NCI-H2227 (cell line): ENCODE measurements around the gene SLC22A16.
"Not testable (repeated sequence)": the region's sequence is repeated elsewhere in the genome, so short reads cannot be mapped to it uniquely, and the experiment has no call there.

Experiments used
- DNase-seq: peaks from one replicate; lab custom pipeline; 2025; ENCODE audit not compliant: unreplicated experiment; lab: John Stamatoyannopoulos, UW

The SLC22A16 gene

DNA sequence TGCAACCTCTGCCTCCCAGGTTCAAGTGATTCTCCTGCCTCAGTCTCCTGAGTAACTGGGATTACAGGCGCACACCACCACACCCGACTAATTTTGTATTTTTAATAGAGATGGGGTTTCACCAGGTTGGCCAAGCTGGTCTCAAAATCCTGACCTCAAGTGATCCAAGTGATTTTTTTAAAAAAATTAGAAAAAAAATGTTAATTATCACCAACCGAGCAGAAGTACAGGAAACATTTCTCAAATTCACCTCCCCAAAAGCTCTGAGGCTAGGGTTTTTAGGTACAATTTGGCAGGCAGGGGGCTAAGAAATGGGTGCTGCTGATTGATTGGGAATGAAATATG, 14.9 kb upstream of the SLC22A16 start:
- no peak for DNase-seq

DNA sequence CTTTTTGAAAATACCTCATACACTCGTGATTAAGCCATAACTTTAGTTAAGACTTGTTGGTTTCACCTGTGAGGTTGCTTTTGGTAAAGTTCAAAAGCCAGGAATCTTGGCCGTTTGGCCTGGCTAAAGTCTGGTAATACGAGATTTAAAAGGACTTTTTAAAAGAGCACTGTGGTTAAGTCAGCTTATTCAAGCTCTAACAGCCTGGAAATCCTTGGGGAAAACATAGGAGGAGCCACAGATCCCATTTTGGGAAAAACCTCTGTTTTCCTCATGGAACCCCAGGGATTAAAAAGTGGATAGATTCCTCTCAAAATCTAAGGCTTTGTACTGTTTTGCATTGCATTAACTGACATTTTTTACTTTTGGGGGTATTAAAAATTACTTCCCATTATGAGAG, 13.7 kb upstream of the SLC22A16 start:
- DNase-seq = no peak

DNA sequence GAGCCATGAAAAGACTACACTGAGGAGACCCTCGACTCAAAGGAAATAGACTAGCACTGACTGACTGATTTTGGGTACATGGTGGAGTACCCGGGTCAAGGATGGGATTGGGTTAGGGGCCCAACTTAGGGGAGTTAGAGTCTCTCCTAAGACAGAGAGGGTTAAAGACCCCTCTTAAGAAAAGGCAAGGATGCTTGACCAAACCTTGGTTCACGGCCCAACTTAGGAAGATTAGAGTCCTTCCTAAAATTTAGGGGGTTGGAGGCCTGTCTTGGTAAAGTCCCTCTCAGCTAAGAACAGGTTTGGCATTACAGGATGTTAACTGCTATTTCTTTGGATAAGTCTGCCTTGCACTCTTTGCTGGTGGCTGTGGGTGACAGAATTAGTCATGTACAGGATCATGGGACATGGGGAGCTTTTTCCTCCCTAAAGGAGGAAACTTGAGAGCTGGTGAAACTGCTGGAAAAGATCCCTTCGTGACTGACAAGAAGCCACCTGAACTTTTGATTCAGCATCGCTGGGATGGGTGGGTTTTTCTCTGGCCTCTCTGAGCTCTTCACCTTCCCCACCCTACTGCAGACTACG, 12.3 kb upstream of the SLC22A16 start:
- no peak for DNase-seq

DNA sequence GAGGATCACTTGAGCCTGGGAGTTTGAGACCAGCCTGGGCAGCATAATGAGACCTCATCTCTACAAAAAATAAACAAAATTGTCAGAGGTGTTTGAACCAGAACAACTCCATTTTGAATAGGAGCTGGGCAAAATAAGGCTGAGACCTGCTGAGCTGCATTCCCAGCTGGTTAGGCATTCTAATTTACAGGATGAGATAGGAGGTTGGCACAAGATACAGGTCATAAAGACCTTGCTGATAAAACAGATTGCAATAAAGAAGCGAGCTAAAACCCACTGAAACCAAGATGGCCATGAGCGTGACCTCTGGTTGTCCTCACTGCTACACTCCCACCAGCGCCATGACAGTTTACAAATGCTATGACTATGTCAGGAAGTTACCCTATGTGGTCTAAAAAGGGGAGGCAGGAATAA, 11.6 kb upstream of the SLC22A16 start:
- DNase-seq = not testable (repeated sequence)

DNA sequence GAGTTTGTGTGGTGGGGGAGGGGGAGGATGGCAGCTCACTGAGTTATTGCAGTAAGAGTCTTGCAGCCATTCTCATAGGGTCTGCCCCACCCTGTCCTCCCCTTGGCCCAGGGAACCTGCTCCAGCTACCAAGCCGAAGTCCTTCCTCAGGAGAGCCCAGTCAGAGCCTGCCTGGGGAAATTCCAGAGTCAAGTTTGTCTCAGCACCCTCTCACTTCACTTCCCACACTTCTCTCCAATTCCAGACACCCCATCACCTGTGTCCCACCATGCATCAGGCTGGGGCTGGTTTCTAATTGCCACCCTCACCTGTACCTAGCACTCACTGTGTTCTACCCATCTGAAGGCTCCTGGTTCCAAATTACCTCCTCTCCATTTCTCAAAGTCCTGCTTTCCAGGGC, 10.3 kb upstream of the SLC22A16 start:
- no peak for DNase-seq

DNA sequence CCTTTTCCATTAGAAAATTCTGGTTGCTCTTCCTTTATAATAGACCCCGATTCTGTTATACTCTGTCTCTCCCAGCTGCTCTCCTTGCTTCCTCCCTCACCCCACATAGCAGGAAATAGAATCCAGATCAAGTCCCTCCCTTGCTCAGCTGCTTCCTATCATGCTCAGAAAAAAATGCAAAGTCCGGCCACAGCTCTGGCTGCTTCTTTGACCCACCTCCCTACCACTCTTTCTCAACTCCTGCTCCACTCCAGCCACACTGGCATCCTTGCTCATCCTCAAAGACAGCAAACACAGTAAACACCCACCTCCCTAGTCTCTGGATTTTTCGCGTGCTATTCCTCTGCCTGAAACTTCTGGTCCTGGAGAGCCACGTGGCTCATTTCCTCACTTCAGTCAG, 9.1 kb upstream of the SLC22A16 start:
- DNase-seq = no peak

DNA sequence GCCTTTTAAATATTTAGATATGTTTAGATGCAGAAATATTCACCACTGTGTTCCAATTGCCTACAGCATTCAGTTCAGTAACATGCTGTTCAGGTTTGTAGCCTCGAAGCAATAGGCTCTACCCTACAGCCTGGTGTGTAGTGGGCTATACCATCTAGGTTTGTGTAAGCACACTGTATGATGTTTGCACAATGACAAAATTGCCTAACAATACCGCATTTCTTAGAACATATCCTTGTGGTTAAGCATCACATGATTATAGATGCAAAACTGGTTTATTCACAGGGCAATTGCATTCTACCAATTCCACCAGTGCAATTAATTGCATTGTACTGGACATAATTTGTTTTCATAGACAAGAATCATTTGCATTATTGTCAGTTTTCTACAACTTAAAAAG, 7.9 kb upstream of the SLC22A16 start:
- DNase-seq = no peak

DNA sequence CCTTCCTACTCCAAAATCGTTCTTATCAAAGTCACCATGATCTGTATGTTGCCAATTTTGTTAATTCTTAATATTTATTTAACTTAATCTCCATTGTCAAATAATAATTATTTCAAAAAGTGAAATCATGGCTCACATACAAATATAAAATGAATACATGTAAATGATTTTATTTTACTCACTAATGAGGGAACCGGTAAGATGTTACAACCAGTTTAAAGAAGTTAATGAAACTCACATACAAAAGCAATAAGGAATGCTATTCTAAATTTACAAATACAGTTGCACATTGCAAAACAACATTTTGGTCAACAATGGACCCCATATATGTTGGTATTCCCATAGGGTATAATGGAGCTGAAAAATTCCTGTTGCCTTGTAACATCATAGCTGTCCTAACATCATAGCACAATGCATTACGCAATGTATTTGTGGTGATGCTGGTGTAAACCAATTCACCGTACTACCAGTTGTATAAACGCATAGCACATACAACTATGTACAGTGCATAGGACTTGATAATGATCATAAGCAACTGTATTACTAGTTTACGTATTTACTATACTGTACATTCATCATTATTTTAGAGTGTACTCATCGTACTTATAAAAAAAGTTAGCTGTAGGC, 6.5 kb upstream of the SLC22A16 start:
- no peak for DNase-seq

DNA sequence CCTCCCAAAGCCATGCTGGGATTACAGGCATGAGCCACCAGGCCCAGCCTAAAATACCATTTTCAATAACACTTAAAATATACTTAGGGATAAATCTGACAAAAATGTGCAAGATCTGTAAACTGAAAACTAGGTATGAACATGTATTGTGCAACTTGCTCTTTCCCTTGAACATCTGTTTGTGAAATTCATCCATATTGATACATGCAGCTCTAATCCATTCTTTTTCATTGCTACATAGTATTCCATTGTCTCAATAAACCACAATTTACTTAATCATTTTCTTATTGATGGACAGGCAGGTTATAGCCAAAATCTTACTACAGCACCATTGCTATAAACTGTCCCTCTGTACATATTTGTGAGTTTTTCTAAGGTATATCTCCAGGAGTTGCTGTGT, 4.7 kb upstream of the SLC22A16 start:
- DNase-seq = no peak

DNA sequence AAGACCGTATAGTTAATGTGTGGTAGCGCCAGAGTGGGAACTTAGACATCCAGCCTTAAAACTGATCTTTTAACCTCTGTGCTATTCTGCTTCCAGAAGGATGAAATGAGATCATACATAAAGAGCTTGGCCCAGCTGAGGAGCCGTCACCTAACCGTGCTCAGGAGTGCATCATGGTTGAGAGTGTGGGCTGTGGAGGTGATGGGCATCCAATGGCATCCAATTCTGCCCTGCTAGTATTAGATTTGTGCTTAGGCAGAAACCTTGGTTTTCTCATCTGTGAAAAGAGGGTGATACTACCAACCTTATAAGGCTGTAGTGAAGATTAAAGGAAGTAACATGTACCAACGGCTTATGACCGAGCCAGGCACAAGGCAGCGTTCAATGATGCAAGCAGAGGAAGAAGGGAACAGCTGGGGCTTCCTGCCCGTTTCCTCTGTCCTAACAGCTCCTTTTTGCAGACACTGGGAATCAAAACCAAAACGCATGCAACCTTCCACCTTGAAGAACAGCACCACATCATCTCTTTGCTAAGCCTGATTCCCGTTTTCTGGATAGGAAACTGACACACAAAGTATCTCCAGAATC, 1.3 kb downstream of the SLC22A16 start:
- DNase-seq = no peak

DNA sequence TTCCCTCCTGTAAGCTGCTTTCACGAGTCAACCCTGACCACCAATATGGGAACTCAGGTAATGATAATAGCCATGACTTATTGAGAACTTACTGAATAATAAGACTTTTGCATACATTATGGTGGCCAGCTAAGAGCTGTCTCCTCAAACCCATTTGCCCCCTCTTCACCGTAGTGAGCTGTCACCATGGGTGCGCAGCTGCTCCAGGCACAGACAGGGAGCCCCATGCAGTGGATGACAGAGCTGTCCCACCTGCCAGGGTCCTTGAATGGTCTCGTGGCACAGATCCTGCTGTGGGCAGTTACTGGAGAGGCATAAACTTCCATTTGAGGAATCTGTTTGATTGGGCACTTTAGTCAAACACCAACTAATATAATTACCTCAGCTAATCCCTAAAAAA, 1.9 kb downstream of the SLC22A16 start:
- DNase-seq = no peak

DNA sequence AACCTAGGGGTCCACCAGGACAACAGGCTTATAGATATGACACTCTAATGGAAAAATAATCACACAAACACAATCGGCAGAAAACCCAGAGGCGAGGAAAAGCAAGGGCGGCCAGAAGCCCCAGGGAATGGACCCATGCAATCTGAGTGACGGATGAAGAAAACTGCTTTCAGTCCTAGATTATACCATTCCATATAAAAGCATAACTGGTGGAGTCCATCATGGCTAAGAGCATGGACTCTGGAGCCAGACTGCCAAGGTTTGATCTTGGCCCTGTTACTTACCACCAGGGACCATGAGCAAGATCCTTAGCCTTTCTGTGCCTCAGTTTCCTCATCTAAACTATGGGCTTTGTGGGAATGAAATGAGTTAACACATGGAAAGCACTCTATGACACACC, 3.7 kb downstream of the SLC22A16 start:
- DNase-seq = no peak

DNA sequence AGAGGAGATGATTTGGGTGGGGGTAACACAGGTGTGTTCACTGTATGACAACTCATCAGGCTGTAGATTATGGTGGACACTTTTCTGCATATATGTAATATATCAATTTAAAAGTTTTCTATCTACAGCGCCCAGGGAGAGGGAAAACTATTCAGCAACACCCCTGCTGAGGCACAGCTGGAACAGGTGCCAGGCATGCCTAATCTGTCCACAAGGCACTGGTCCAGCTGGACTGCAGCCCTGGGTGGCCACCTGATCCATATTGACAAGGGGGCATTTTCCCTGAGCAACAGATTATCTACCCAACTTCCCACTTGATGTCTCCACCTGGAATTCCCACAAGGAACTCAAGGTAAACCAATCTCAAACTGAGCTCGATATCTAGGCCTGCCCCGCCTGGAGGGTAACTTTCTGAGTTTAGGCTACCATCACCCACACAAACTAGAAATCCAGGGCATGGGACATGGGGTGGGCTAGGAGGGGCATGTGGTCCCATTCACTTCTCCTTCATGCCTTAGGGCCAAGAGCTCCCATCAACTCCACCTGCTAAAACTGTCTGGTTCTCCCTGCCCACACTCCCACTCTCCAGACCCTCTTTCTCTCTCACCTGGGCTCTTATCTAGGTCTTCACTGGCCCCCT, 4.6 kb downstream of the SLC22A16 start:
- no peak for DNase-seq

DNA sequence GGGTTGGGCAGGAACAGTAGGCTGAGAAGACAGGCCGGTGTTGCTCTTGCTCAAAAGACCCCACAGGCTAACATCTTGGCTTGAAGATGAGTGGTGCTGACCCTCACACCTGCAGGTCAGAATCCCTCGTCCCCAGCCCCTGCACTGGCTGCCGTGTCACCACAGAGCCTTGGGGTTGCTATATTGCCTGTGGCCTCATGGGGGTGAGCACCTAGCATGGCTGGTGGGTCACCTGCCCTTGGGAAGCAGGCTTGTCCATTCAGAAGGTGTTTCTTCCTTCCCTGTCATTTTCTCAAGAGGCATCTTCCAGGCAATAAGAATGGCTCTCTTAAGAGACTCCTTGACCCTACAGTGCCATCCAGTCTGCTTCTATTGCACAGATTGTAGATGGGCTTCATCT, 7.7 kb downstream of the SLC22A16 start:
- no peak for DNase-seq

DNA sequence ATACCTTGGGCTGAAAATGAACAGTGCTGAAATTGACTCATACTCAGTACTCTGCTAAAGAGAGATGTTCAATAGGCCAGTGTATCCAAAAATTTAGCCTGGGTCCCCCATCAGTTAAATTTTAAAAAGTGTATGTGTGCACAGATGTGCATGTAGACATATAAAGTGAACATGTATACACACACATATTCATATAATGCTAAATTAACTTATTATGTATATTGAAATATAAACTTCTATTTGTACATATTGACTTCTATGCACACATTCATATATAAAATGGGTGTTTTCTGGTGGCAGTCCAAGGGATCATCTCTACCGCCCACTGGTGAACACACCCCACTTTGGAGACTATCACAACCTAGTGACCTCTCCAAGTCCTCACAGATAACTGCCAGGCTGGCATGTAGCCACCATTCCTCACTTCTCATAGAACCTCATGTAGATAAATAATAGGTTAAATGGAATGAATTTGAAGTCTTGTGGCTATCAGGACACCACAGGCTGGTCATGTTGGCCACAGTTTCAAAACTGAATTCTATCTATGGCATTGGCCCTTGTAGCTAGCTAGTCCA, 8.8 kb downstream of the SLC22A16 start:
- no peak for DNase-seq

DNA sequence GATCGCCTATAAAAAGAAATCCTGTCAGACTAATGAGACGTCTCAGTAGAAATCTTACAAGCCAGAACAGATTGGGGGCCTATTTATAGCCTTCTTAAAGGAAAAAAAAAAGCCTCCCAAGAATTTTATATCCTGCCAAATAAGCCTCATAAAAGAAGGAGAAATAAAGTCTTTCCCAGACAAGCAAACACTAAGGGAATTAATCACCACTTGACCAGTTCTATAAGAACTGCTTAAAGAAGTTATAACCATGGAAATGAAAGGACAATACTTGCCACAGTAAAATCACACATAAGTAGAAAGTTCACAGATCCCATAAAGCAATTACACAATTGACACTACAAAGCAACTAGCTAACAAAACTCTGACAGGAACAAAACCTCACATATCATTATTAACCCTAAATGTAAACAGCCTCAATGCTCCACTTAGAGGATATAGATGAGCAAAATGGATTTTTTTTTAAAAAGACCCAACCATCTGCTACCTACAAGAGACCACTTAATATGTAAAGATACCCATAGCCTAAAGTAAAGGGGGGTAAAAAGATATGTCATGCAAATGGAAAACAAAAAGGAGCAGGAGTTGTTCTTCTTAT, 13.4 kb downstream of the SLC22A16 start:
- DNase-seq = no peak

DNA sequence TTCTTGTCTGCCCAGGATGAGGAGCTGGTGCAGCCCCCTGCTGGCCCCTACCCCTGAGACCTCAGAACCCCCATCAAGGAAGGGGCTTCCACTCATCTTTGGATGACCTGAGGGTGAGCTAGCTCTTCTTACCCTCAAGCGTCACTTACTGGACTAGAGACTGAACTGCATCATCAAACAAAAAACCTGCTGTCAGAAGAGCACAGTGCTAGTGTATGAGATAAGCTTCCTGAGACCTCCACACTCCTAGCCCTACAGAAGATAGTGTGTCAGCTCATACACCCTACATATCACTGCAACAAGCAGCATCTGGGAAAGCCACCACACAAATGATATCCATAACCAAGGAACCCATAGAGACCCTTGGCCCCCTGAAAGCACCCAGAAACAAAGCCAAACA, 15.0 kb downstream of the SLC22A16 start:
- DNase-seq = no peak

DNA sequence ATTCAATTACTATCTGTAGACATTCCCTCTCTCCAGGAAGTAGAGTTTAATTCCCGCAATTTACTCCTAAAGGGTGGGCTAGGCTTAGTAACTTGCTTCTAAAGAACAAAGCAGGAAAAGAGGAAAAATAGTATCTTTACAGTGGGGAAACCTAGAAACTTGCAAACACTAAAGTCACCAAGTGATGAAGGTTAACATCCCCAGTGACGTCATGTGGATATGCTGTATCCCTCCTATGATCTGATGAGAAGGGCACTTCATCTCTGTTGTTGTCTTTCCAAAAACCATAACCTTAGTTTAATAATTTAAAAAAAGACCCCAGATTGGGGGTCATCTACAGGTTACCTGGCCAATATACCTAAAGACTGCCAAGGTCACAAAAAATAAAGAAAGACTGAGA, 17.3 kb downstream of the SLC22A16 start:
- DNase-seq = no peak

DNA sequence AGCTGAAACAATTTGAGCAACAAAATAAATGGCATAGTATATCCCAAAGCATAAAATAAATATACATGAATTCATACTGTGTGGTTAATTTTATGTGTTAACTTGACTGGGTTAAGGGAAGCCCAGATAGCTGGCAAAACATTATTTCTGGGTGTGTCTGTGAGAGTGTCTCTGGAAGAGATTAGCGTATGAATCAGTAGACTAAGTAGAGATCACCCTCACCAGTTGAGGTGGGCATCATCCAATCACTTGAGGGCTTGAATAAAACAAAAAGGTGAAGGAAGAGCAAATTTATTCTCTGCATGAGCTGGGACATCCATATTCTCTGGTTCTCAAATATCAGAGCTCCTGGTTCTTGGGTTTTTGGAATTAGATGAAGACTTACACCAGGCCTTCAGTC, 17.9 kb downstream of the SLC22A16 start:
- DNase-seq = no peak

DNA sequence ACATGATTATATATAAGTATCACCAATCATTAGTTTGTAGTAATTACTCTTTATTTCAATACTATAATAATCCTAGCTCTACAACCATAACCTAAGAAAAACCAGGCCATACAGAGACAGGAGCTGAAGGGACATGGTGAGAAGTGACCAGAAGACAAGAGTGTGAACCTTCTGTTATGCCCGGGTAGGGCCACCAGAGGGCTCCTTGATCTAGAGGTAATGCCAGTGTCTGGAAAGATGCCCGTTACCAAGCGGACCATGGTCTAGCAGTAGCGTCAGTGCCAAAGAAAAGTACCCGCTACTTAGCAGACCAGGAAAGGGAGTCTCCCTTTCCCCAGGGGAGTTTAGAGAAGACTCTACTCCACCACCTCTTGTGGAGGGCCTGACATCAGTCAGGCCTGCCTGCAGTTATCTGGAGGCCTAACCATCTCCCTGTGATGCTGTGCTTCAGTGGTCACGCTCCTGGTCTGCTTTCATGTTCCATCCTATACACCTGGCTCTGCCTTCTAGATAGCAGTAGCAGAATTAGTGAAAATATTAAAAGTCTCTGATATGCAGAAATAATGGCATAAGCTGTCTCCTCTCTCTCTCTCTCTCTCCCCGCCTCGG, 18.7 kb downstream of the SLC22A16 start:
- not testable (repeated sequence) for DNase-seq

DNA sequence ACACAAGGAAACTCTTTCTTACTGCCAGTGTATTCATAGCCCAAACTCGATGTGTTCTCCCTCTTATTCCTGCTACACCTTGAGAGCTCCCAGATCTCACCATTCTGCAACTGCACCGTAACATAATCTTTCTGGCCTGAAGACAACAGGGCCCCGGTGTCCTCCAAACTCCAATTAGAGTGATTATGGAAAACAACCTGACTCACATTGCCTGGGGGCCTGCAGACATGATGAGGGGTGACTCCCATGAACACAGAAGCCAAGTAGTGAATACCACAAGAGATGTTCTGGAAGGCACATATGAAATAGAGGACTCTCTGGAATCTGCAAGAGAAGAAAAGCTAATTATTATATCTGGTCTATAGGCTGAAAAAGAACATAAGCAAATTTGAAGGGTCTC, 19.7 kb downstream of the SLC22A16 start:
- DNase-seq = no peak
